CD4-positive, CD25-positive, alpha-beta regulatory T cell (primary cell): ENCODE data around the gene CCDC142. TPM values are rescaled to one million over a fixed set of nuclear protein-coding genes. Genes with fewer than 3 reads are reported as not detected.
A peak's percentile ranks its signal among the peaks of the same experiment; 100 is the strongest.

Source experiments
- ATAC-seq, 2 donors: fragments of 150-1000 bp; cut with Tn5 transposase; one replicate each; pipeline ENCODE4 v1.10.0; 2021; ENCODE audit warnings: low read depth in 2 of 2, moderate number of reproducible peaks in 2 of 2, moderate library complexity in 1 of 2
- DNase-seq, 3 donors: peaks; one replicate each; pipeline versions ENCODE4 v3.0.0 to v3.0.0-alpha.2; 2012 to 2022; ENCODE audit warnings: mixed read lengths in 1 of 3
- H3K27ac ChIP-seq: one replicate; pipeline ENCODE4 v1.7.0; 2013; ENCODE audit warnings: mild to moderate bottlenecking, low read length; ENCODE audit not compliant: insufficient read depth, poor library complexity, severe bottlenecking
- H3K27me3 ChIP-seq: one replicate; pipeline ENCODE4 v1.7.0; 2013; ENCODE audit warnings: low read length; ENCODE audit not compliant: control insufficient read depth, insufficient read depth
- H3K36me3 ChIP-seq: one replicate; pipeline ENCODE4 v1.7.0; 2013; ENCODE audit warnings: mild to moderate bottlenecking, low read length, moderate library complexity; ENCODE audit not compliant: control insufficient read depth, insufficient read depth
- H3K4me1 ChIP-seq: 2 replicates; pipeline ENCODE4 v1.7.0; 2013; ENCODE audit warnings: mild to moderate bottlenecking, low read length; ENCODE audit not compliant: insufficient read depth, control insufficient read depth, poor library complexity, severe bottlenecking
- H3K4me3 ChIP-seq: one replicate; pipeline ENCODE4 v1.7.0; 2013; ENCODE audit warnings: low read depth, mild to moderate bottlenecking, low read length, moderate library complexity
- H3K9me3 ChIP-seq, 2 experiments: 1 replicate in 1 of 2; 2 replicates in 1 of 2; pipeline ENCODE4 v1.7.0; 2013; ENCODE audit warnings: low read length in 2 of 2, mild to moderate bottlenecking in 1 of 2, moderate library complexity in 1 of 2; ENCODE audit not compliant: control insufficient read depth in 2 of 2
- H3K27ac Mint-ChIP-seq, 3 donors: one replicate each; pipeline ENCODE4 v1.8.0; 2020 to 2022; ENCODE audit warnings: mild to moderate bottlenecking in 3 of 3, mixed read lengths in 3 of 3, moderate library complexity in 2 of 3
- H3K27me3 Mint-ChIP-seq: one replicate; pipeline ENCODE4 v1.8.0; 2022; ENCODE audit warnings: mild to moderate bottlenecking, mixed read lengths
- H3K36me3 Mint-ChIP-seq: one replicate; pipeline ENCODE4 v1.8.0; 2020; ENCODE audit warnings: mixed read lengths
- H3K4me1 Mint-ChIP-seq, 4 donors: one replicate each; pipeline ENCODE4 v1.8.0; 2020 to 2022; ENCODE audit warnings: mixed read lengths in 4 of 4, mild to moderate bottlenecking in 1 of 4
- H3K4me3 Mint-ChIP-seq, 4 donors: one replicate each; pipeline ENCODE4 v1.8.0; 2020 to 2022; ENCODE audit warnings: mild to moderate bottlenecking in 4 of 4, mixed read lengths in 4 of 4, moderate library complexity in 3 of 4
- H3K9me3 Mint-ChIP-seq, 7 donors: one replicate each; pipeline ENCODE4 v1.8.0; 2020 to 2022; ENCODE audit warnings: mixed read lengths in 7 of 7, mild to moderate bottlenecking in 3 of 7, moderate library complexity in 2 of 7
- polyA plus RNA-seq, 4 donors: library from polyadenylated mRNA; unstranded; fragments of 300-500 nt; fragmentation: Illumina TruSeq; gene quantifications; one replicate each; pipeline ENCODE4 v1.2.3, GENCODE V29; 2021
- total RNA-seq: library from RNA; stranded (reverse); gene quantifications from one replicate; pipeline ENCODE4 v1.2.3, GENCODE V29; 2022

Gene CCDC142
- total and polyA plus RNA-seq, 5 donors from 2014 or later: 8.9 to 15.8 (median 10.7) TPM

- Mint-ChIP-seq H3K4me3 (no peak overlapping the region), H3K4me1 (peaks cover 0 to 16% (median 3%) of the 10 kb centered on the region in 4 donors), H3K36me3 (no peaks in the 10 kb centered on the region), H3K27ac (no peak overlapping the region), H3K27me3 (peaks cover 40% of the 10 kb centered on the region), H3K9me3 (no peaks in the 10 kb centered on the region)
- peaks cover 15% of the 10 kb centered on the region for H3K27me3 ChIP-seq
- no peaks in the 10 kb centered on the region for H3K36me3 ChIP-seq
- H3K4me3 ChIP-seq: no peak overlapping the region
- ATAC-seq: no peak
- H3K9me3 ChIP-seq: no peaks in the 10 kb centered on the region
- H3K27ac ChIP-seq: no peak overlapping the region
- peaks cover 20% of the 10 kb centered on the region for H3K4me1 ChIP-seq
- no peak for DNase-seq
Observed at GRCh38 chr2:74439373-74439772, 43.4 kb downstream of the CCDC142 start.

GRCh38 chr2:74438248-74438647 lies 44.5 kb downstream of the CCDC142 start:
- DNase-seq (no peak), ATAC-seq (no peak)
- H3K27ac Mint-ChIP-seq: no peak overlapping the region
- Histone ChIP-seq H3K9me3 (no peaks in the 10 kb centered on the region), H3K27me3 (peaks cover 13% of the 10 kb centered on the region), H3K36me3 (no peaks in the 10 kb centered on the region), H3K4me3 (no peak overlapping the region), H3K4me1 (peaks cover 20% of the 10 kb centered on the region), H3K27ac (no peak overlapping the region)
- no peaks in the 10 kb centered on the region for H3K36me3 Mint-ChIP-seq
- H3K4me3 Mint-ChIP-seq: no peak overlapping the region
- peaks cover 0 to 16% (median 3%) of the 10 kb centered on the region in 4 donors for H3K4me1 Mint-ChIP-seq
- no peaks in the 10 kb centered on the region for H3K9me3 Mint-ChIP-seq
- peaks cover 33% of the 10 kb centered on the region for H3K27me3 Mint-ChIP-seq

GRCh38 chr2:74436848-74437695 lies 45.7 kb downstream of the CCDC142 start:
- no peaks in the 10 kb centered on the region for H3K36me3 ChIP-seq
- H3K36me3 Mint-ChIP-seq: no peaks in the 10 kb centered on the region
- ATAC-seq (no peak), DNase-seq (no peak)
- H3K4me1 Mint-ChIP-seq: peaks cover 0 to 11% (median 2%) of the 10 kb centered on the region in 4 donors
- no peaks in the 10 kb centered on the region for H3K9me3 Mint-ChIP-seq
- no peaks in the 10 kb centered on the region for H3K9me3 ChIP-seq
- H3K27me3 ChIP-seq: peaks cover 9% of the 10 kb centered on the region
- peaks cover 17% of the 10 kb centered on the region for H3K4me1 ChIP-seq
- H3K27ac ChIP-seq: no peak overlapping the region
- no peak overlapping the region for H3K4me3 ChIP-seq
- no peak overlapping the region for H3K4me3 Mint-ChIP-seq
- H3K27me3 Mint-ChIP-seq: peaks cover 25% of the 10 kb centered on the region
- no peak overlapping the region for H3K27ac Mint-ChIP-seq

- H3K27ac ChIP-seq: no peak overlapping the region
Observed at GRCh38 chr2:74436111-74436805, 46.5 kb downstream of the CCDC142 start.

GRCh38 chr2:74430502-74430901 lies 52.3 kb downstream of the CCDC142 start:
- ATAC-seq (no peak), DNase-seq (no peak)
- Histone ChIP-seq H3K27me3 (no peaks in the 10 kb centered on the region), H3K4me1 (no peaks in the 10 kb centered on the region), H3K27ac (no peak overlapping the region), H3K9me3 (no peaks in the 10 kb centered on the region), H3K36me3 (peaks cover 3% of the 10 kb centered on the region), H3K4me3 (no peak overlapping the region)
- H3K4me3 Mint-ChIP-seq: peak overlapping the region in 1 of 4 donors; percentile 34
- H3K4me1 Mint-ChIP-seq: no peaks in the 10 kb centered on the region
- peaks cover 4% of the 10 kb centered on the region for H3K27me3 Mint-ChIP-seq
- H3K36me3 Mint-ChIP-seq: peaks cover 7% of the 10 kb centered on the region
- H3K9me3 Mint-ChIP-seq: no peaks in the 10 kb centered on the region
- H3K27ac Mint-ChIP-seq: no peak overlapping the region

More at GRCh38 chr2:74436111-74436805, 46.5 kb downstream of the CCDC142 start:
- ATAC-seq (no peak), DNase-seq (no peak)
- H3K9me3 Mint-ChIP-seq: no peaks in the 10 kb centered on the region
- H3K4me3 ChIP-seq: no peak overlapping the region
- peaks cover 8% of the 10 kb centered on the region for H3K27me3 ChIP-seq
- no peak overlapping the region for H3K27ac Mint-ChIP-seq
- H3K27me3 Mint-ChIP-seq: peaks cover 21% of the 10 kb centered on the region
- no peaks in the 10 kb centered on the region for H3K36me3 ChIP-seq
- peaks cover 0 to 10% (median 2%) of the 10 kb centered on the region in 4 donors for H3K4me1 Mint-ChIP-seq
- no peaks in the 10 kb centered on the region for H3K9me3 ChIP-seq
- H3K4me3 Mint-ChIP-seq: no peak overlapping the region
- H3K4me1 ChIP-seq: peaks cover 9% of the 10 kb centered on the region
- H3K36me3 Mint-ChIP-seq: no peaks in the 10 kb centered on the region

- Mint-ChIP-seq H3K36me3 (peaks cover 9% of the 10 kb centered on the region), H3K27ac (no peak overlapping the region), H3K27me3 (peaks cover 4% of the 10 kb centered on the region), H3K4me1 (no peaks in the 10 kb centered on the region), H3K9me3 (no peaks in the 10 kb centered on the region), H3K4me3 (no peak overlapping the region)
- DNase-seq: no peak
- no peak for ATAC-seq
- Histone ChIP-seq H3K27me3 (no peaks in the 10 kb centered on the region), H3K9me3 (no peaks in the 10 kb centered on the region), H3K4me1 (no peaks in the 10 kb centered on the region), H3K4me3 (no peak overlapping the region), H3K27ac (no peak overlapping the region), H3K36me3 (peaks cover 5% of the 10 kb centered on the region)
Observed at GRCh38 chr2:74429487-74430451, 53.0 kb downstream of the CCDC142 start.

- H3K27ac ChIP-seq: no peak overlapping the region
- H3K36me3 Mint-ChIP-seq: peaks cover 9% of the 10 kb centered on the region
- no peaks in the 10 kb centered on the region for H3K27me3 ChIP-seq
- H3K27me3 Mint-ChIP-seq: peaks cover 4% of the 10 kb centered on the region
- H3K9me3 ChIP-seq: no peaks in the 10 kb centered on the region
- H3K4me3 ChIP-seq: no peak overlapping the region
- H3K27ac Mint-ChIP-seq: no peak overlapping the region
- H3K36me3 ChIP-seq: peaks cover 5% of the 10 kb centered on the region
- no peaks in the 10 kb centered on the region for H3K4me1 Mint-ChIP-seq
- no peaks in the 10 kb centered on the region for H3K9me3 Mint-ChIP-seq
- DNase-seq (no peak), ATAC-seq (no peak)
- H3K4me3 Mint-ChIP-seq: peak overlapping the region in 1 of 4 donors; percentile 10
- H3K4me1 ChIP-seq: no peaks in the 10 kb centered on the region
Observed at GRCh38 chr2:74428675-74429074, 54.1 kb downstream of the CCDC142 start.
